ENCODE data around the gene IFITM2.

Gene IFITM2

GRCh38 chr11:280706-281485 is 26.7 kb upstream of the IFITM2 start:
- Histone ChIP-seq H2BK15ac (ENCODE audit: low read depth, poor library complexity, severe bottlenecking) (no peak overlapping the region), H3K23ac (ENCODE audit: low read length in 2 of 2) (no peak overlapping the region), H3K4ac (ENCODE audit: low read depth in 1 of 2, low read length in 2 of 2) (no peak overlapping the region), H2BK12ac (ENCODE audit: low read length in 2 of 2) (no peak overlapping the region), H3K4me3 (ENCODE audit: insufficient read depth in 1 of 2, low read depth in 1 of 2, low read length in 2 of 2) (no peak overlapping the region), H3K18ac (ENCODE audit: low read depth in 1 of 2, low read length in 2 of 2) (no peak overlapping the region), H3K9ac (ENCODE audit: low read length) (no peak overlapping the region), H3K36me3 (ENCODE audit: control insufficient read depth in 1 of 2, insufficient read depth in 2 of 2, low read depth in 1 of 2, low read length in 2 of 2) (no peaks in the 10 kb centered on the region), H2AFZ (ENCODE audit: low read depth, low read length) (no peak overlapping the region), H3K27me3 (ENCODE audit: control insufficient read depth in 1 of 2, insufficient read depth in 1 of 2, low read length in 2 of 2) (peaks cover 10 to 88% of the 10 kb centered on the region in 2 experiments), H3K4me1 (ENCODE audit: control insufficient read depth, insufficient read depth, low read depth, low read length) (peaks cover 5% of the 10 kb centered on the region), H2AK5ac (ENCODE audit: low read length, severe bottlenecking) (no peak overlapping the region), H3K4me2 (ENCODE audit: low read length, poor library complexity, severe bottlenecking) (no peak overlapping the region), H2BK120ac (ENCODE audit: low read depth, low read length) (no peak overlapping the region), H3K27ac (ENCODE audit: low read length, poor library complexity, severe bottlenecking) (no peak overlapping the region), H3K9me3 (ENCODE audit: control insufficient read depth, low read length) (peaks cover 12% of the 10 kb centered on the region), H4K8ac (ENCODE audit: low read length) (no peak overlapping the region), H3K14ac (ENCODE audit: low read length in 2 of 2) (no peak overlapping the region), H3K79me1 (replicated peaks; ENCODE audit: low read length, poor library complexity, severe bottlenecking) (no peaks in the 10 kb centered on the region), H4K91ac (ENCODE audit: low read length) (no peak overlapping the region), H2BK5ac (ENCODE audit: low read depth, low read length, poor library complexity, severe bottlenecking) (no peak overlapping the region)
- no peak for DNase-seq
- WGBS, result 94% methylated on average over 79 of the region's 79 CpGs

GRCh38 chr11:281486-282161 is 26.0 kb upstream of the IFITM2 start:
- H3K27ac ChIP-seq (ENCODE audit: low read length, poor library complexity, severe bottlenecking), result no peak overlapping the region

GRCh38 chr11:282171-282570 is 25.4 kb upstream of the IFITM2 start:
- Histone ChIP-seq H3K4me3 (ENCODE audit: insufficient read depth in 1 of 2, low read depth in 1 of 2, low read length in 2 of 2) (no peak overlapping the region), H3K14ac (ENCODE audit: low read length in 2 of 2) (no peak overlapping the region), H3K27me3 (ENCODE audit: control insufficient read depth in 1 of 2, insufficient read depth in 1 of 2, low read length in 2 of 2) (peaks cover 12 to 92% of the 10 kb centered on the region in 2 experiments), H3K4me2 (ENCODE audit: low read length, poor library complexity, severe bottlenecking) (no peak overlapping the region), H3K79me1 (replicated peaks; ENCODE audit: low read length, poor library complexity, severe bottlenecking) (no peaks in the 10 kb centered on the region), H3K4ac (ENCODE audit: low read depth in 1 of 2, low read length in 2 of 2) (no peak overlapping the region), H3K23ac (ENCODE audit: low read length in 2 of 2) (no peak overlapping the region), H3K4me1 (ENCODE audit: control insufficient read depth, insufficient read depth, low read depth, low read length) (peaks cover 5% of the 10 kb centered on the region), H2AFZ (ENCODE audit: low read depth, low read length) (no peak overlapping the region), H2BK5ac (ENCODE audit: low read depth, low read length, poor library complexity, severe bottlenecking) (no peak overlapping the region), H3K9ac (ENCODE audit: low read length) (no peak overlapping the region), H4K91ac (ENCODE audit: low read length) (no peak overlapping the region), H3K9me3 (ENCODE audit: control insufficient read depth, low read length) (peaks cover under 1% of the 10 kb centered on the region), H2BK120ac (ENCODE audit: low read depth, low read length) (no peak overlapping the region), H3K36me3 (ENCODE audit: control insufficient read depth in 1 of 2, insufficient read depth in 2 of 2, low read depth in 1 of 2, low read length in 2 of 2) (no peaks in the 10 kb centered on the region), H3K27ac (ENCODE audit: low read length, poor library complexity, severe bottlenecking) (no peak overlapping the region), H3K18ac (ENCODE audit: low read depth in 1 of 2, low read length in 2 of 2) (no peak overlapping the region), H2AK5ac (ENCODE audit: low read length, severe bottlenecking) (no peak overlapping the region), H2BK12ac (ENCODE audit: low read length in 2 of 2) (no peak overlapping the region), H4K8ac (ENCODE audit: low read length) (no peak overlapping the region), H2BK15ac (ENCODE audit: low read depth, poor library complexity, severe bottlenecking) (no peak overlapping the region)
- DNase-seq, result no peak
- 96% methylated on average over 3 of the region's 4 CpGs for WGBS

More at GRCh38 chr11:281486-282161, 26.0 kb upstream of the IFITM2 start:
- Histone ChIP-seq H3K4ac (ENCODE audit: low read depth in 1 of 2, low read length in 2 of 2) (no peak overlapping the region), H3K9me3 (ENCODE audit: control insufficient read depth, low read length) (peaks cover 6% of the 10 kb centered on the region), H4K91ac (ENCODE audit: low read length) (no peak overlapping the region), H3K23ac (ENCODE audit: low read length in 2 of 2) (no peak overlapping the region), H3K36me3 (ENCODE audit: control insufficient read depth in 1 of 2, insufficient read depth in 2 of 2, low read depth in 1 of 2, low read length in 2 of 2) (no peaks in the 10 kb centered on the region), H3K4me3 (ENCODE audit: insufficient read depth in 1 of 2, low read depth in 1 of 2, low read length in 2 of 2) (no peak overlapping the region), H3K9ac (ENCODE audit: low read length) (no peak overlapping the region), H3K27me3 (ENCODE audit: control insufficient read depth in 1 of 2, insufficient read depth in 1 of 2, low read length in 2 of 2) (peaks cover 10 to 92% of the 10 kb centered on the region in 2 experiments), H3K18ac (ENCODE audit: low read depth in 1 of 2, low read length in 2 of 2) (no peak overlapping the region), H2BK120ac (ENCODE audit: low read depth, low read length) (no peak overlapping the region), H2AK5ac (ENCODE audit: low read length, severe bottlenecking) (no peak overlapping the region), H2BK15ac (ENCODE audit: low read depth, poor library complexity, severe bottlenecking) (no peak overlapping the region), H2AFZ (ENCODE audit: low read depth, low read length) (no peak overlapping the region), H2BK12ac (ENCODE audit: low read length in 2 of 2) (no peak overlapping the region), H3K4me2 (ENCODE audit: low read length, poor library complexity, severe bottlenecking) (no peak overlapping the region), H2BK5ac (ENCODE audit: low read depth, low read length, poor library complexity, severe bottlenecking) (no peak overlapping the region), H4K8ac (ENCODE audit: low read length) (no peak overlapping the region), H3K4me1 (ENCODE audit: control insufficient read depth, insufficient read depth, low read depth, low read length) (peaks cover 5% of the 10 kb centered on the region), H3K79me1 (replicated peaks; ENCODE audit: low read length, poor library complexity, severe bottlenecking) (no peaks in the 10 kb centered on the region), H3K14ac (ENCODE audit: low read length in 2 of 2) (no peak overlapping the region)
- WGBS, result 95% methylated on average over 26 of the region's 26 CpGs
- DNase-seq, result no peak

GRCh38 chr11:282630-283360 is 24.8 kb upstream of the IFITM2 start:
- Histone ChIP-seq H3K23ac (ENCODE audit: low read length in 2 of 2) (no peak overlapping the region), H3K18ac (ENCODE audit: low read depth in 1 of 2, low read length in 2 of 2) (no peak overlapping the region), H2BK12ac (ENCODE audit: low read length in 2 of 2) (no peak overlapping the region), H3K4me2 (ENCODE audit: low read length, poor library complexity, severe bottlenecking) (no peak overlapping the region), H3K27me3 (ENCODE audit: control insufficient read depth in 1 of 2, insufficient read depth in 1 of 2, low read length in 2 of 2) (peaks cover 15 to 92% of the 10 kb centered on the region in 2 experiments), H2AK5ac (ENCODE audit: low read length, severe bottlenecking) (no peak overlapping the region), H3K9ac (ENCODE audit: low read length) (no peak overlapping the region), H3K36me3 (ENCODE audit: control insufficient read depth in 1 of 2, insufficient read depth in 2 of 2, low read depth in 1 of 2, low read length in 2 of 2) (no peaks in the 10 kb centered on the region), H2BK5ac (ENCODE audit: low read depth, low read length, poor library complexity, severe bottlenecking) (no peak overlapping the region), H3K14ac (ENCODE audit: low read length in 2 of 2) (no peak overlapping the region), H4K8ac (ENCODE audit: low read length) (no peak overlapping the region), H4K91ac (ENCODE audit: low read length) (no peak overlapping the region), H3K9me3 (ENCODE audit: control insufficient read depth, low read length) (no peaks in the 10 kb centered on the region), H3K4me1 (ENCODE audit: control insufficient read depth, insufficient read depth, low read depth, low read length) (peaks cover 5% of the 10 kb centered on the region), H2AFZ (ENCODE audit: low read depth, low read length) (no peak overlapping the region), H2BK15ac (ENCODE audit: low read depth, poor library complexity, severe bottlenecking) (no peak overlapping the region), H3K79me1 (replicated peaks; ENCODE audit: low read length, poor library complexity, severe bottlenecking) (no peaks in the 10 kb centered on the region), H3K4ac (ENCODE audit: low read depth in 1 of 2, low read length in 2 of 2) (no peak overlapping the region), H2BK120ac (ENCODE audit: low read depth, low read length) (no peak overlapping the region), H3K4me3 (ENCODE audit: insufficient read depth in 1 of 2, low read depth in 1 of 2, low read length in 2 of 2) (no peak overlapping the region), H3K27ac (ENCODE audit: low read length, poor library complexity, severe bottlenecking) (no peak overlapping the region)
- DNase-seq, result no peak
- 81% methylated on average over 10 of the region's 13 CpGs for WGBS
